SIG-M5 treated with dmso at 0.1 percent for 504 hours (cell line): Measurements from ENCODE around the gene BACH1.

ENCODE experiments used
- DNase-seq: peaks from one replicate; lab custom pipeline; 2025; ENCODE audit not compliant: unreplicated experiment; lab: John Stamatoyannopoulos, UW

Gene BACH1

DNA sequence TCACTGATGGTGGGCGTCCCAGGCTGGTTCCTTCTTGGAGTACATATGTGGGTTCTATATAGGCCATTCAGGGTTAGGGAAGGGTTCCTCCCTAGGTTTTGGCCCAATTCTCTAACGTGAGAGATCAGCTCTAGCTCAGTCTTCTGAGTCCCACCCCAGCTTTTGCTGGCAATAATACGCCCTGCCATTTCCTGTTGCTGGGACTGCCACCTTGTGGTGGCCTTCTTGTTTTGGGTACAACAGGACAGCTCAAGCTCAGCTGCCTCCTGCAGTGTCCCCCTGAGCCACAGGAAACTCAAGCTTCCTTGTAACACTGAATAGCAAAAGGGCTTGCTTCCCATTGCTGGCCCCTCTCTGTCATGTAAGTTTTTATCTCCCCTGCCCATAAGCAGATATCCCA lies 77.8 kb downstream of the BACH1 start:
- DNase-seq = peak; percentile 40

DNA sequence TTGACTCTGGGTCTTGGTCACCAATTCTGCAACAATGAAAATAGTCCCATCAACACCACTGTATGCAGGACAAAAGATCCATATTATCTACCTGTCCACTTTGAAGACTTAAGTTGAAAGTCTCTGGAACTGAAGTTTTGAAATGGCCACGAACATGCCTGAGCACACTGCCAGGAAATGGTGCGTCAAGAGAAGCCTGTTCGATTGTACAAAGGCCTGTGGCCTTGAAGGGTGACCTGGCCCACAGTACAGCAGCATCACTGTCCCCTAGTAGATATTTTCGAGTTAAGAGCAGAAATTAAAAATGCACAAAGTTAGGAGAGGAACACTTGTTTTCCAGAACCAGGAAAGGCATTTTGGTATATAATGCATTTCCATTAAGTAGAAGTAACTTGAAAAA lies 78.5 kb downstream of the BACH1 start:
- DNase-seq = no peak

DNA sequence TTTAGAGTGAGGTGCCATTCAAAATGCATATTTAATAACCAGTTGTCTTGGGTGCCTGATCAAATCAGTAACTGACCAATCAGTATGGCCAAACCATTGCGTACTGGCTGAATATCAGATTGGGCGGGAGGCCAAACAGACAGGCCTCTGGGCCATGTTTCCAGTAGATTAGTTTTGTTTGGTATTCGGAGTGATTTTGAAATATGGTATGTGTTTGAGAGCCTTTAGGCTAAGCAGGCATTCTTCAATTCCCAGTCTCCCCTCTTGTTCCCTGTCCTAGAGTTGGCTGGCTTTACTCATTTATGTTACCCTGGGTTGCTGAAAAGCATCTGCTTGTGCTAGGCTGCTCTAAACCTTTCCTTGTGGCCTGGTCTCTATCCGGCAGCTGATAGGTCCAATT lies 80.1 kb downstream of the BACH1 start:
- DNase-seq = no peak

DNA sequence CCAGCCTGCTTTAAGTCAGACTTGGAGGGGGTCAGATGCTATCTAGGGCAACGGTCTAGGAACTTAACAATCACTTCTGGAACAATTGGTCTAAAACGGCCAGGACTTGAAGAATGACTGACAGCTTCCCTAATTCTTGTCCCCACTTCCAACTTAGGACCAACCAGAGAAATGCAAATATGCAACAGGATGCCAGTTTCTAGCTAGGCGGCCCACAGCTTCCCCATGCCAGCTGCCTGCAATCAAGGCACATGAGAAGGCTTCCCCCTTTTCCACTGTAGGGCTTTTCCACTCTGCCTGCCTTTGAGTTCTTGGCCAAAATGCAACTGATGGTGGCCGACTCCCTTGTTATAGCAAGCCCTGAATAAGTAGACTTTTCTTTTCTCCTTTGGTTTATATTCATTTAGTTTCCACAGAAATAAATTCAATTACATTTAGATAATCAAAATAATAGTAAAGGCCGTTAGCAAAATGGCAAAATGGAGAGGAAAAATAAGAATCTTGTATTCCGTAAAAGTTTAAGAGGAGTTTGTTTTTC lies 80.9 kb downstream of the BACH1 start:
- no peak for DNase-seq

DNA sequence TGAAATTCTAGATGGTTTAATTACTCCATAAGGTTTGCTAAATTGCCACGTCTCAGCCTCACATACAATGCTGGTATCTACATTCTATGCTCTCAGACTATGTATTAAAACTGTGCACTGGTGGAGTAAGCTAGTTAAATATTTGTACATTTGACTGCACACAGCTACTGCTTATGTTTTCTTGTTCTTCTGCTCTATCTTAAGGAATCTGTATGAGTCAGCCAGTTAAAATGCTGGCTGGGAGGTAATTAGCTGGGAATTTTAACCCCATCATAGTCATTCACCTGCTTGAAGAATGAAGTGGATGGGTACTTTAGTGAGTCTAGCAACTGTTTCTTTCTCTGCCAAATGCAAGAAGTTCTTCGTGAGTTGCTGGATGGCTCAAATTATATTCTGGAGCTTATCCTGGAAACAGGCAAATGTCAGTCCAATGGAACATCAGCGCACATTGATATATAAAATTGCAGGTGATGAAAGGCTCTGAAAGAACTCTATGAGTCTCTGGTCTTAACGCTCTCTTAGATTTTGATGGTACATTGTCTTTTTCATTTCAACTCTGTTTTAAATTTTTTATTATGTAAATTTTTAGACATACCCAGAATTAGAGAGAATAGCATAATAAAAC lies 83.4 kb downstream of the BACH1 start:
- peak; percentile 25 for DNase-seq

DNA sequence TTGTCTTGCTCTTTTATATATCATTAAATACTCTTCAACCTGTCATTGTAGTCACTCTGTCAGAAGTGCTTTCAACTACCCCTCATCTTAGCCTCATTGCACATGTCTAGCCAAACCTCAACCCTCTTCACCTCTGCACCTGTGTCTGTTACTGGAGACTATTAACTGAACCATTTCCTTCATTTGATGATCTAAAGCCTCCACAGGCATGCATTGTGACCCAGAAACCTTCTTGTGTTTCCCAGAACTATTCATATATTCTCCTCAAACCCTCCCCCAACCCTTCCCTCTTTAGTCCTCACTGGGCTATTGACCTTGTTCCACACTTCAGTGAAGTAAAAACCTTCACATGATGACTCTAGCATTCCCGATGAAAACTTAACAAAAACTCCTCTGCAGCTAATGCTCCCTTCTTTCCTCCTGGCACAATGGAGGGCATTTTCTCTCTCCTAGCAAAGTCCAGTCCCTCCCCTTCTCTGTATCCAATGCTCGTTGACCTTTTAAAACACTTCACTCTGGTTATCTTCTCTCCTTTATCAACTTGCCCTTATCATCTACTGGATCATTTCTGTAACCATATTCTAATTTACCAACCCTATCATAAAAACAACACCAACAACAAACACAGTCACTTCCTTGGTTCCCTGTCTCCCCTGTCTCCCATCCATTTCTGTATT lies 86.1 kb downstream of the BACH1 start:
- no peak for DNase-seq

DNA sequence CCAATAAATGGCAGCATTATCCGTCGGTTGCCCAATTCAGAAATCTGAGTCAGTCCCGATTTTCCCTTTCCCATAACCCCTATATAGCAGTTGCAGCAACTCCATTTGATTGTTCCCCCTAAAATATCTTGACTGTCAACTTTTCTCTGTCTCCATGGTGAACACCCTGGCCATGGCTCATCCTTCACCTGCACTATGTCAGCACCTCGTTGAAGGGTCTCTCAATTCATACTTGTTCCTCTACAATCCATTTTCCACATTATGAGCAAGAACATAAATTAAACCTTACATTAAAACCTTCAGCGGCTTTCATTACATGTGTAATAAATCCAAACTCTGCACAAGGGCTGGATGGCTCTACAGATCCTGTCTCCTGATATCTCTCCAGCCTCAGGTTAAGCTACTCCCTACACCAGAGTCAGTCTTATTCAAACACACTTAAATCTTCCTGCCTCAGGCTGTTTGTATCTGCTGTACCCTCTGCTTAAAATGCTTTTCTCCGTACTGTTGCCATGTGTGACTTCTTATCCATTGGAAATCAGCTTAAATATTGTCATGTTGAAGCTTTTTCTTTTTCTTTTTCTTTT lies 87.3 kb downstream of the BACH1 start:
- DNase-seq = no peak

DNA sequence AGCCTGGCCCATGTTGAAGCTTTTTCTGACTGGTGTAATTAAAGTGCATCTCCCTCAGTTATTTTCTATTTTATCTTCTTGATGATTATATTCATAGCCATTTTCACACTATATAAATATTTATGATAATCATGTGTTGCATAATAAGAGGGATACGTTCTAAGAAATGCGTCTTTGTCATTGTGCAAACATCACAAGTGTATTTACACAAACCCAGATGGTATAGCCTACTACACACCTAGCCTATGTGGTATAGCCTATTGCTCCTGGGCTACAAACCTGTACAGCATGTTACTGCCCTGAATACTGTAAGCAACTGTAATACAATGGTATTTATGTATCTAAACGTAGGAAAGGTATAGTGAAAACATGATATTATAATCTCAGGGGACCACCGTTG lies 88.1 kb downstream of the BACH1 start:
- DNase-seq = no peak

DNA sequence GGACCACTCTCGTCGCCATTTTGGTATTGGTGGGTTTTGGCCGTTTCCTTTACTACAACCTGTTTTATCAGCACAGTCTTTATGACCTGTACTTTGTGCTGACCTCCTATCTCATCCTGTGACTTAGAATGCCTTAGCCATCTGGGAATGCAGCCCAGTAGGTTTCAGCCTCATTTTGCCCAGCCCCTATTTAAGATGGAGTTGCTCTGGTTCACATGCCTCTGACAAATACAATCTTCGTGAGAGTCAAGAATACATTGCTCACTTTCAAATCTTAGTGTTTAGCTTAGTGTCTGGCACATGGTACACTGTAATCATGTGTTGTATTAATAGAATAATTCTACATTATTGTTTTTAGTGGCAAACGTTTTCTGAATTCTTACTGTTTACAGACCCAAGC lies 88.9 kb downstream of the BACH1 start:
- DNase-seq = no peak

DNA sequence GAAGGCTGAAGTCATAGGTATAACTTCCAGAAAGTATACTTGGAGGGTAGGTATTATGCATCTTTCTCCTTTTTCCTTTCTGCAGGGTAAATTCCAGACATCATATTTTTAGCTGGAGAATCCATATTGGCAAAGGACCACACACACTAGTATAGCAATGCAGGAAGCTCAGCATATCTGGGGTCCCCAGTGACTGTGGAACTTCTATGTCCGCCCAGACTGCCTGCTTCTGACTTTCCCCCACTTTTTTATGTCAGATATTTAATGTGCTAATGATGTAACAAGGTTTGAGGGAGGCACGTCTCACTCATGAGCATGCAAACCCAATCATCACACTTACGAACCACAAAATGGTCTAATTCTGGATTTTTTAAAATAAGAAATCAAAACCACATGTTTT lies 90.4 kb downstream of the BACH1 start:
- DNase-seq = no peak

DNA sequence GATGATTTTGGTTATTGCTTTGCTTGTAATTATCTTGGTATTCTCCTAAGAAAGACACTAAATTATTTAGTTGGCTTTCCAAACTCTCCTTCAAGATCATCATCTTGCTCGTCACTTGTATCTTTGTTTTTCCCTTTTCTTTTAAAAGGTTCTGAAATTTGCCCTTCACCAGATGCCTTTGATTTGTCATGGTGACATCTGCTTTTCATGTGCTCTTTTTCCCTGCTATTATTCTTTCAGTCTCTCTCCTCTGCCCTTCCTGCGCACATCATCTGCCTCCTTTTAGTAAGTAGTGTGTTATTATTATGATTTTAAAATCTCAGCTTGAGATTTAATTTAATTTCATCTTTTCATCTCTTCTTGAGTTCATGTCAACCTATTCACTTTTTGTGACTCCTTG lies 92.1 kb downstream of the BACH1 start:
- no peak for DNase-seq

DNA sequence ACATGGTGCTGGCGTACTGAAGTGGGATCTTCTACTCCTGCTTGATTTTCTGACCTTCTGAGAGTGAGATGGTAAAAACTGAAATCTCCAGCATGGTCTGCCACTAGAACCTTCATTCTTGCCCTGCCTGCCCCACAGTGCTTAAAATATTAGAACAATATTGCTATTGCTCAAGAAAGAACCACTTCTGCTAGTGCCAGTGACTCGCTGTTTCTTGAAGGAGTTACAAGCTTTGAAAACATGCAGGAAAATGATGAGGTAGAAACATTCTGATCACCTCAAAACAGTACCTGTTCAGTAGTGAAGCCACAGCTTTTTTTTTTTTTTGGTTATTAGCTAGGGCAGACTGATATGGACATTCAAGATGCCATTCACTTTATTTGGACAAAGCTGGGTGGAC lies 95.3 kb downstream of the BACH1 start:
- peak; percentile 31 for DNase-seq
